ENCODE results near the gene KRT16.

- TF ChIP-seq, protein P1, sequence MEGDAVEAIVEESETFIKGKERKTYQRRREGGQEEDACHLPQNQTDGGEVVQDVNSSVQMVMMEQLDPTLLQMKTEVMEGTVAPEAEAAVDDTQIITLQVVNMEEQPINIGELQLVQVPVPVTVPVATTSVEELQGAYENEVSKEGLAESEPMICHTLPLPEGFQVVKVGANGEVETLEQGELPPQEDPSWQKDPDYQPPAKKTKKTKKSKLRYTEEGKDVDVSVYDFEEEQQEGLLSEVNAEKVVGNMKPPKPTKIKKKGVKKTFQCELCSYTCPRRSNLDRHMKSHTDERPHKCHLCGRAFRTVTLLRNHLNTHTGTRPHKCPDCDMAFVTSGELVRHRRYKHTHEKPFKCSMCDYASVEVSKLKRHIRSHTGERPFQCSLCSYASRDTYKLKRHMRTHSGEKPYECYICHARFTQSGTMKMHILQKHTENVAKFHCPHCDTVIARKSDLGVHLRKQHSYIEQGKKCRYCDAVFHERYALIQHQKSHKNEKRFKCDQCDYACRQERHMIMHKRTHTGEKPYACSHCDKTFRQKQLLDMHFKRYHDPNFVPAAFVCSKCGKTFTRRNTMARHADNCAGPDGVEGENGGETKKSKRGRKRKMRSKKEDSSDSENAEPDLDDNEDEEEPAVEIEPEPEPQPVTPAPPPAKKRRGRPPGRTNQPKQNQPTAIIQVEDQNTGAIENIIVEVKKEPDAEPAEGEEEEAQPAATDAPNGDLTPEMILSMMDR (IDR thresholded peaks at IDR 0.05) = no peak
- TF ChIP-seq POLR2A (IDR thresholded peaks at IDR 0.05) (no peak), POLR2AphosphoS5 (IDR thresholded peaks at IDR 0.05) (no peak)
Measured at GRCh38 chr17:41578971-41579370, 33.6 kb downstream of the KRT16 start.

Measured in transverse colon (tissue), 4 donors.